GM23248 (cell line): Measurements from ENCODE around the gene TIMM13.

ENCODE experiments used
- EZH2 ChIP-seq: fragments of 200-600 bp; sonication (generic); IDR thresholded peaks from 2 replicates; pipeline ENCODE4 v1.6.1; 2018; ENCODE audit warnings: antibody characterized with exemption, mild to moderate bottlenecking; ENCODE audit not compliant: insufficient read depth, poor library complexity, severe bottlenecking
- EZH2phosphoT487 ChIP-seq: fragments of 200-600 bp; sonication (generic); IDR thresholded peaks from 2 replicates; pipeline ENCODE4 v1.6.1; 2018; ENCODE audit warnings: antibody characterized with exemption, moderate library complexity, mild to moderate bottlenecking, low read depth; ENCODE audit not compliant: insufficient read depth

GRCh38 chr19:2441096-2441752, 13.8 kb upstream of the TIMM13 start:
- no peak for TF ChIP-seq EZH2
- TF ChIP-seq EZH2phosphoT487 = no peak
